HS-5 (cell line): Measurements from ENCODE around the gene KCNIP4.

Experiments used
- DNase-seq: peaks from one replicate; pipeline ENCODE4 v3.0.0-alpha.2; 2012; ENCODE audit warnings: low read depth

The KCNIP4 gene

GRCh38 chr4:21848021-21848420 is 100.6 kb downstream of the KCNIP4 start:
- no peak for DNase-seq

- DNase-seq: no peak
These were observed 102.9 kb downstream of the KCNIP4 start for GRCh38 chr4:21845663-21846062.

- DNase-seq: no peak
These were observed 112.9 kb downstream of the KCNIP4 start for GRCh38 chr4:21835712-21836111.

- no peak for DNase-seq
These were observed 118.3 kb downstream of the KCNIP4 start for GRCh38 chr4:21830272-21830671.

- DNase-seq: no peak
These were observed 121.0 kb downstream of the KCNIP4 start for GRCh38 chr4:21827575-21827974.

- DNase-seq: no peak
These were observed 122.5 kb downstream of the KCNIP4 start for GRCh38 chr4:21826071-21826470.

GRCh38 chr4:21819086-21819485 is 129.5 kb downstream of the KCNIP4 start:
- DNase-seq: no peak

- no peak for DNase-seq
These were observed 132.8 kb downstream of the KCNIP4 start for GRCh38 chr4:21815651-21816377.

- no peak for DNase-seq
These were observed 137.0 kb downstream of the KCNIP4 start for GRCh38 chr4:21811565-21811964.

- no peak for DNase-seq
These were observed 141.6 kb downstream of the KCNIP4 start for GRCh38 chr4:21806991-21807390.

- no peak for DNase-seq
These were observed 146.2 kb downstream of the KCNIP4 start for GRCh38 chr4:21802406-21802805.

- DNase-seq: no peak
These were observed 146.7 kb downstream of the KCNIP4 start for GRCh38 chr4:21801661-21802385.

- DNase-seq: no peak
These were observed 153.5 kb downstream of the KCNIP4 start for GRCh38 chr4:21795091-21795490.

- DNase-seq: no peak
These were observed 155.8 kb downstream of the KCNIP4 start for GRCh38 chr4:21792736-21793135.

- no peak for DNase-seq
These were observed 158.0 kb downstream of the KCNIP4 start for GRCh38 chr4:21790438-21791029.

GRCh38 chr4:21780148-21780547 is 168.4 kb downstream of the KCNIP4 start:
- DNase-seq: no peak

GRCh38 chr4:21778702-21779101 is 169.9 kb downstream of the KCNIP4 start:
- DNase-seq: no peak

- no peak for DNase-seq
These were observed 172.9 kb downstream of the KCNIP4 start for GRCh38 chr4:21775703-21776102.

GRCh38 chr4:21769404-21770147 is 179.0 kb downstream of the KCNIP4 start:
- DNase-seq: no peak

GRCh38 chr4:21768349-21769310 is 179.9 kb downstream of the KCNIP4 start:
- DNase-seq: no peak

- DNase-seq: no peak
These were observed 182.7 kb downstream of the KCNIP4 start for GRCh38 chr4:21765810-21766407.
